ENCODE data around the gene FLG2.

DNA sequence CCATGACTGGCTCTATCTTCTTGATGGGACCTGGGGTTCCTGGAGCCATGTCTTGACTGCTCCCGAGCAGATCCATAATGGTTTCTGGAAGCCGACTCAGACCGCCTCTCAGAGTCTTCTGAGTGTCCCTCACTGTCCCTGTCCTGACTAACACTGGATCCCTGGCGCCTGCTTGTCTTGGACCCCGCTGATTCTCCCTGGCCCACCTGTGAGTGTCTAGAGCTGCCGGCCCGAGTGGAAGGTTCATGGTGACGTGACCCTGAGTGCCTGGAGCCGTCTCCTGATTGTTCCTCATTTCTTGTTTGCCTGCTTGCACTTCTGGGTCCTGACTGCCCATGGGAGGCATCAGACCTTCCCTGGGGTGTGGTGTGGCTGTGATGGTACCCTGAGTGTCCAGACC, 49.9 kb downstream of the FLG2 start:
- TF ChIP-seq EP300 (IDR thresholded peaks at IDR 0.05) = no peak
- TF ChIP-seq, protein P1, sequence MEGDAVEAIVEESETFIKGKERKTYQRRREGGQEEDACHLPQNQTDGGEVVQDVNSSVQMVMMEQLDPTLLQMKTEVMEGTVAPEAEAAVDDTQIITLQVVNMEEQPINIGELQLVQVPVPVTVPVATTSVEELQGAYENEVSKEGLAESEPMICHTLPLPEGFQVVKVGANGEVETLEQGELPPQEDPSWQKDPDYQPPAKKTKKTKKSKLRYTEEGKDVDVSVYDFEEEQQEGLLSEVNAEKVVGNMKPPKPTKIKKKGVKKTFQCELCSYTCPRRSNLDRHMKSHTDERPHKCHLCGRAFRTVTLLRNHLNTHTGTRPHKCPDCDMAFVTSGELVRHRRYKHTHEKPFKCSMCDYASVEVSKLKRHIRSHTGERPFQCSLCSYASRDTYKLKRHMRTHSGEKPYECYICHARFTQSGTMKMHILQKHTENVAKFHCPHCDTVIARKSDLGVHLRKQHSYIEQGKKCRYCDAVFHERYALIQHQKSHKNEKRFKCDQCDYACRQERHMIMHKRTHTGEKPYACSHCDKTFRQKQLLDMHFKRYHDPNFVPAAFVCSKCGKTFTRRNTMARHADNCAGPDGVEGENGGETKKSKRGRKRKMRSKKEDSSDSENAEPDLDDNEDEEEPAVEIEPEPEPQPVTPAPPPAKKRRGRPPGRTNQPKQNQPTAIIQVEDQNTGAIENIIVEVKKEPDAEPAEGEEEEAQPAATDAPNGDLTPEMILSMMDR (IDR thresholded peaks at IDR 0.05) = no peak
- no peak for TF ChIP-seq POLR2A (IDR thresholded peaks at IDR 0.05)

All from tibial nerve (tissue), 4 donors.